H9 (cell line): ENCODE measurements around the gene TBC1D4. TPM values are rescaled to one million over a fixed set of nuclear protein-coding genes. Genes with fewer than 3 reads are reported as not detected.

ENCODE experiments used
- DNase-seq: peaks from one replicate; pipeline ENCODE4 v3.0.0-alpha.2; 2017
- H2AFZ ChIP-seq: one replicate; pipeline ENCODE4 v1.6.1; 2013; ENCODE audit warnings: mild to moderate bottlenecking, low read length, control low read depth, moderate library complexity
- H2AK5ac ChIP-seq: 2 replicates; pipeline ENCODE4 v1.6.1; 2013; ENCODE audit warnings: low read length, control low read depth, mixed read lengths; ENCODE audit not compliant: insufficient read length
- H2BK120ac ChIP-seq: one replicate; pipeline ENCODE4 v1.6.1; 2013; ENCODE audit warnings: low read depth, mild to moderate bottlenecking, low read length, control low read depth, inconsistent platforms; ENCODE audit not compliant: poor library complexity, severe bottlenecking
- H2BK12ac ChIP-seq: 2 replicates; pipeline ENCODE4 v1.6.1; 2013; ENCODE audit warnings: low read length, control low read depth, mixed read lengths, low read depth; ENCODE audit not compliant: insufficient read length
- H2BK15ac ChIP-seq: 2 replicates; pipeline ENCODE4 v1.6.1; 2013; ENCODE audit warnings: low read depth, low read length, control low read depth
- H2BK20ac ChIP-seq: one replicate; pipeline ENCODE4 v1.6.1; 2013; ENCODE audit warnings: low read depth, mild to moderate bottlenecking, low read length, control low read depth, inconsistent platforms; ENCODE audit not compliant: poor library complexity, severe bottlenecking
- H2BK5ac ChIP-seq: 2 replicates; pipeline ENCODE4 v1.6.1; 2013; ENCODE audit warnings: low read length, control low read depth, mixed read lengths; ENCODE audit not compliant: insufficient read length
- H3K14ac ChIP-seq: 2 replicates; pipeline ENCODE4 v1.6.1; 2013; ENCODE audit warnings: low read length, control low read depth; ENCODE audit not compliant: insufficient read depth
- H3K18ac ChIP-seq: 2 replicates; pipeline ENCODE4 v1.6.1; 2013; ENCODE audit warnings: low read depth, mild to moderate bottlenecking, mixed read lengths, low read length, control low read depth; ENCODE audit not compliant: insufficient read length
- H3K23ac ChIP-seq: 2 replicates; pipeline ENCODE4 v1.6.1; 2013; ENCODE audit warnings: low read length, control low read depth, mixed read lengths, low read depth; ENCODE audit not compliant: insufficient read length
- H3K23me2 ChIP-seq: 2 replicates; pipeline ENCODE4 v1.6.1; 2013; ENCODE audit warnings: low read depth, mild to moderate bottlenecking, mixed read lengths, low read length, control low read depth; ENCODE audit not compliant: insufficient read length, poor library complexity, severe bottlenecking
- H3K27ac ChIP-seq: 2 replicates; pipeline ENCODE4 v1.5.1; 2013; ENCODE audit warnings: low read length, control low read depth, mixed read lengths, low read depth; ENCODE audit not compliant: insufficient read length
- H3K27me3 ChIP-seq: 2 replicates; pipeline ENCODE4 v1.6.1; 2013; ENCODE audit warnings: low read length, control low read depth, inconsistent platforms; ENCODE audit not compliant: insufficient read depth
- H3K4ac ChIP-seq: 2 replicates; pipeline ENCODE4 v1.6.1; 2013; ENCODE audit warnings: low read depth, mild to moderate bottlenecking, control low read depth, inconsistent platforms, low read length, moderate library complexity
- H3K4me1 ChIP-seq: 2 replicates; pipeline ENCODE4 v1.6.1; 2013; ENCODE audit warnings: low read length, control low read depth, inconsistent platforms; ENCODE audit not compliant: insufficient read depth
- H3K4me2 ChIP-seq: 2 replicates; pipeline ENCODE4 v1.6.1; 2013; ENCODE audit warnings: low read length, control low read depth, mixed read lengths; ENCODE audit not compliant: insufficient read length, insufficient read depth
- H3K56ac ChIP-seq: 2 replicates; pipeline ENCODE4 v1.6.1; 2013; ENCODE audit warnings: low read depth, mild to moderate bottlenecking, mixed read lengths, low read length, control low read depth; ENCODE audit not compliant: insufficient read length
- H3K79me1 ChIP-seq: 2 replicates; pipeline ENCODE4 v1.6.1; 2013; ENCODE audit warnings: low read depth, mild to moderate bottlenecking, moderate library complexity, low read length, control low read depth, inconsistent platforms; ENCODE audit not compliant: insufficient read depth, poor library complexity, severe bottlenecking
- H3K79me2 ChIP-seq: 2 replicates; pipeline ENCODE4 v1.6.1; 2013; ENCODE audit warnings: low read length, control low read depth, inconsistent platforms; ENCODE audit not compliant: insufficient read depth
- H3K9ac ChIP-seq: 2 replicates; pipeline ENCODE4 v1.6.1; 2013; ENCODE audit warnings: low read length, control low read depth, mixed read lengths; ENCODE audit not compliant: insufficient read length; ENCODE audit errors: extremely low read depth
- H3K9me3 ChIP-seq: one replicate; pipeline ENCODE4 v1.6.1; 2013; ENCODE audit warnings: low read depth, low read length, inconsistent platforms; ENCODE audit not compliant: control insufficient read depth
- H3T11ph ChIP-seq: one replicate; pipeline ENCODE4 v1.6.1; 2013; ENCODE audit warnings: mild to moderate bottlenecking, low read length, control low read depth, inconsistent platforms
- H4K20me1 ChIP-seq: one replicate; pipeline ENCODE4 v1.6.1; 2013; ENCODE audit not compliant: control insufficient read depth, insufficient read length, insufficient read depth
- H4K5ac ChIP-seq: 2 replicates; pipeline ENCODE4 v1.6.1; 2013; ENCODE audit warnings: low read depth, mild to moderate bottlenecking, mixed read lengths, low read length, control low read depth; ENCODE audit not compliant: insufficient read length
- H4K8ac ChIP-seq: replicated peaks from 2 replicates; pipeline ENCODE4 v1.6.1; 2013; ENCODE audit warnings: low read length, control low read depth, mixed read lengths, low read depth; ENCODE audit not compliant: insufficient read length
- H4K91ac ChIP-seq: 2 replicates; pipeline ENCODE4 v1.6.1; 2013; ENCODE audit warnings: low read depth, mild to moderate bottlenecking, moderate library complexity, mixed read lengths, low read length, control low read depth; ENCODE audit not compliant: insufficient read length
- H3K27ac Mint-ChIP-seq, 3 experiments: 2 replicates in 2 of 3; 3 replicates in 1 of 3; pipeline ENCODE4 v1.8.0; 2020 to 2021; ENCODE audit warnings: mixed read lengths in 3 of 3, mild to moderate bottlenecking in 1 of 3, moderate library complexity in 1 of 3
- H3K27me3 Mint-ChIP-seq: 2 replicates; pipeline ENCODE4 v1.8.0; 2021; ENCODE audit warnings: low read depth, mild to moderate bottlenecking, moderate library complexity, mixed read lengths
- H3K36me3 Mint-ChIP-seq, 3 experiments: 2 replicates in 2 of 3; 3 replicates in 1 of 3; pipeline ENCODE4 v1.8.0; 2020 to 2021; ENCODE audit warnings: low read depth in 3 of 3, mixed read lengths in 3 of 3; ENCODE audit not compliant: insufficient read depth in 1 of 3
- H3K4me1 Mint-ChIP-seq, 2 experiments: 2 replicates each; pipeline ENCODE4 v1.8.0; 2020; ENCODE audit warnings: mixed read lengths in 2 of 2
- H3K4me3 Mint-ChIP-seq, 2 experiments: 2 replicates in 1 of 2; 3 replicates in 1 of 2; pipeline ENCODE4 v1.8.0; 2020 to 2021; ENCODE audit warnings: mild to moderate bottlenecking in 2 of 2, mixed read lengths in 2 of 2, moderate library complexity in 1 of 2
- H3K9me3 Mint-ChIP-seq, 2 experiments: 2 replicates in 1 of 2; 3 replicates in 1 of 2; pipeline ENCODE4 v1.8.0; 2020; ENCODE audit warnings: mild to moderate bottlenecking in 2 of 2, mixed read lengths in 2 of 2, moderate library complexity in 1 of 2
- WGBS: extraction: QIAGEN DNeasy Blood & Tissue Kit; methylation state at CpG from one replicate; pipeline ENCODE4 v1.1.7; 2013; ENCODE audit warnings: missing lambda C conversion rate, low lambda C conversion rate, mixed read lengths; ENCODE audit not compliant: insufficient read length; ENCODE audit errors: extremely low coverage; 5-methylcytosine and 5-hydroxymethylcytosine counted together
- total RNA-seq: library from RNA; stranded (reverse); gene quantifications from 2 replicates; pipeline ENCODE4 v1.2.1, GENCODE V29; 2021
- TF ChIP-seq, protein P1 (sequence below): fragments of 200-600 bp; sonication (generic); conservative IDR thresholded peaks from 3 replicates; pipeline ENCODE4 v1.8.0; 2021; ENCODE audit warnings: antibody characterized with exemption, mild to moderate bottlenecking

The TBC1D4 gene
- total RNA-seq, 1 experiment from 2014 or later = 10.5 TPM

DNA sequence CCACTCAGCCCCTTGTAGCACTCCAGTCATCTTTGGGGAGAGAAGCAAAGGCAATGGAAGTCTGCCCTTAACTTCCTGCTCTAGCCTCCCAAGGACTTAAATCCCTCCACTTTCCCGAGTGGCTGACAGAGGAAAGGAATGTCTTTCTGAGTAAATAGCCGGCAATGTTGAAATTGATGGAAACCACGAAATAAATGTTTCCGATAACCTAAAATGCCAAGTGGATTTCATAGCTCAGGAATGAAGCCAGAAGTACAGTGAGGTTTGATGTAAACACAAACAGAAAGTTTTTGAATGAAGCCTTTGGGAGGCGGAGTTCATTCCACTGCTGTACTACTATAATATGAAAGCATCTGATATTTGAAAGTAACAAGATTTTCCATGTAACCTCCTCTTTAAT lies 14.0 kb upstream of the TBC1D4 start:
- H3K27ac Mint-ChIP-seq = no peak overlapping the region
- no peak overlapping the region for H3K27ac ChIP-seq
- WGBS = no CpG with 5 or more reads among the region's 5 CpGs

More for the DNA sequence above, 14.0 kb upstream of the TBC1D4 start:
- DNase-seq = no peak
- TF ChIP-seq, protein P1, sequence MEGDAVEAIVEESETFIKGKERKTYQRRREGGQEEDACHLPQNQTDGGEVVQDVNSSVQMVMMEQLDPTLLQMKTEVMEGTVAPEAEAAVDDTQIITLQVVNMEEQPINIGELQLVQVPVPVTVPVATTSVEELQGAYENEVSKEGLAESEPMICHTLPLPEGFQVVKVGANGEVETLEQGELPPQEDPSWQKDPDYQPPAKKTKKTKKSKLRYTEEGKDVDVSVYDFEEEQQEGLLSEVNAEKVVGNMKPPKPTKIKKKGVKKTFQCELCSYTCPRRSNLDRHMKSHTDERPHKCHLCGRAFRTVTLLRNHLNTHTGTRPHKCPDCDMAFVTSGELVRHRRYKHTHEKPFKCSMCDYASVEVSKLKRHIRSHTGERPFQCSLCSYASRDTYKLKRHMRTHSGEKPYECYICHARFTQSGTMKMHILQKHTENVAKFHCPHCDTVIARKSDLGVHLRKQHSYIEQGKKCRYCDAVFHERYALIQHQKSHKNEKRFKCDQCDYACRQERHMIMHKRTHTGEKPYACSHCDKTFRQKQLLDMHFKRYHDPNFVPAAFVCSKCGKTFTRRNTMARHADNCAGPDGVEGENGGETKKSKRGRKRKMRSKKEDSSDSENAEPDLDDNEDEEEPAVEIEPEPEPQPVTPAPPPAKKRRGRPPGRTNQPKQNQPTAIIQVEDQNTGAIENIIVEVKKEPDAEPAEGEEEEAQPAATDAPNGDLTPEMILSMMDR = no peak
- Histone ChIP-seq H3K9ac (no peak overlapping the region), H3K56ac (no peak overlapping the region), H3K4ac (no peak overlapping the region), H2BK15ac (no peak overlapping the region), H3K79me2 (no peaks in the 10 kb centered on the region), H3T11ph (no peak overlapping the region), H3K23me2 (no peaks in the 10 kb centered on the region), H4K8ac (no peak overlapping the region), H4K20me1 (no peaks in the 10 kb centered on the region), H2BK5ac (no peak overlapping the region), H3K18ac (no peak overlapping the region), H2BK120ac (no peak overlapping the region), H4K5ac (no peak overlapping the region), H4K91ac (no peak overlapping the region), H2AFZ (no peak overlapping the region), H3K9me3 (no peaks in the 10 kb centered on the region), H3K4me2 (no peak overlapping the region), H3K23ac (no peak overlapping the region), H2BK20ac (no peak overlapping the region), H2BK12ac (no peak overlapping the region), H3K79me1 (no peaks in the 10 kb centered on the region), H3K27me3 (no peaks in the 10 kb centered on the region), H3K14ac (no peak overlapping the region), H2AK5ac (no peak overlapping the region), H3K4me1 (no peaks in the 10 kb centered on the region)
- H3K36me3 Mint-ChIP-seq = no peaks in the 10 kb centered on the region
- no peaks in the 10 kb centered on the region; the same call in 1 of the 2 replicates for H3K27me3 Mint-ChIP-seq
- no peaks in the 10 kb centered on the region for H3K4me1 Mint-ChIP-seq
- H3K9me3 Mint-ChIP-seq = no peaks in the 10 kb centered on the region
- H3K4me3 Mint-ChIP-seq = no peak overlapping the region
